Measurements from ENCODE around the gene KIAA0513.
A peak's percentile ranks its signal among the peaks of the same experiment; 100 is the strongest.

Gene KIAA0513

GRCh38 chr16:85002099-85002541 lies 25.5 kb upstream of the KIAA0513 start:
- H3K27me3 ChIP-seq (ENCODE audit: control insufficient read depth in 3 of 3, insufficient read depth in 3 of 3, low read depth in 1 of 3, low read length in 3 of 3) = no peaks in the 10 kb centered on the region
- no peak overlapping the region for H3K4me3 ChIP-seq (ENCODE audit: low read length in 2 of 2)
- no peak overlapping the region for H3K4ac ChIP-seq (ENCODE audit: low read length)
- no peak overlapping the region for H3K18ac ChIP-seq (ENCODE audit: low read length)
- WGBS, 2 donors (ENCODE audit: extremely low coverage in 2 of 2, insufficient read length in 2 of 2, insufficient replicate concordance in 1 of 2) = no CpG with 5 or more reads among the region's 10 CpGs
- no peak overlapping the region for H2BK120ac ChIP-seq (ENCODE audit: low read depth, low read length)
- H4K8ac ChIP-seq (ENCODE audit: low read depth, low read length) = no peak overlapping the region
- no peak overlapping the region for H3K14ac ChIP-seq (ENCODE audit: low read length)
- peaks cover 2% of the 10 kb centered on the region for H3K79me1 ChIP-seq (ENCODE audit: low read depth, low read length)
- H2BK15ac ChIP-seq (ENCODE audit: low read length) = no peak overlapping the region
- no peak overlapping the region for H2BK12ac ChIP-seq (ENCODE audit: low read length)
- no peak overlapping the region for H4K91ac ChIP-seq (ENCODE audit: low read depth, low read length, poor library complexity)
- H3K9me3 ChIP-seq (replicated peaks in 1 of 2; ENCODE audit: control insufficient read depth in 2 of 2, insufficient read depth in 1 of 2, low read depth in 1 of 2, low read length in 2 of 2) = no peaks in the 10 kb centered on the region
- H2AK5ac ChIP-seq (ENCODE audit: low read depth, low read length) = no peak overlapping the region
- peaks cover 5 to 18% of the 10 kb centered on the region in 2 donors for H3K4me1 ChIP-seq (ENCODE audit: control insufficient read depth in 2 of 2, insufficient read depth in 1 of 2, low read depth in 1 of 2, low read length in 2 of 2)
- peaks cover 4 to 18% of the 10 kb centered on the region in 2 donors for H3K36me3 ChIP-seq (replicated peaks in 1 of 2; ENCODE audit: control insufficient read depth in 2 of 2, insufficient read depth in 2 of 2, low read length in 2 of 2)
- DNase-seq (ENCODE audit: low spot score) = no peak
- H3K9ac ChIP-seq (ENCODE audit: low read depth, low read length, poor library complexity) = no peak overlapping the region
- H3K27ac ChIP-seq (replicated peaks; ENCODE audit: low read length) = no peak overlapping the region
- H3K23ac ChIP-seq (ENCODE audit: low read depth, low read length, poor library complexity) = no peak overlapping the region
- no peak overlapping the region for H3K4me2 ChIP-seq (ENCODE audit: insufficient read depth, low read length, poor library complexity, severe bottlenecking)
- H2AFZ ChIP-seq (ENCODE audit: low read length) = no peak overlapping the region
- no peak overlapping the region for H2BK5ac ChIP-seq (ENCODE audit: low read length)

- Histone ChIP-seq H3K23ac (ENCODE audit: low read depth, low read length, poor library complexity) (no peak overlapping the region), H3K18ac (ENCODE audit: low read length) (no peak overlapping the region), H2BK12ac (ENCODE audit: low read length) (no peak overlapping the region), H2BK120ac (ENCODE audit: low read depth, low read length) (no peak overlapping the region), H2BK15ac (ENCODE audit: low read length) (no peak overlapping the region), H3K4ac (ENCODE audit: low read length) (no peak overlapping the region), H3K9me3 (replicated peaks in 1 of 2; ENCODE audit: control insufficient read depth in 2 of 2, insufficient read depth in 1 of 2, low read depth in 1 of 2, low read length in 2 of 2) (no peaks in the 10 kb centered on the region), H3K27ac (replicated peaks; ENCODE audit: low read length) (no peak overlapping the region), H4K91ac (ENCODE audit: low read depth, low read length, poor library complexity) (no peak overlapping the region), H2AK5ac (ENCODE audit: low read depth, low read length) (no peak overlapping the region), H2BK5ac (ENCODE audit: low read length) (no peak overlapping the region), H3K14ac (ENCODE audit: low read length) (no peak overlapping the region), H3K4me2 (ENCODE audit: insufficient read depth, low read length, poor library complexity, severe bottlenecking) (no peak overlapping the region), H4K8ac (ENCODE audit: low read depth, low read length) (no peak overlapping the region), H3K9ac (ENCODE audit: low read depth, low read length, poor library complexity) (no peak overlapping the region), H3K4me1 (ENCODE audit: control insufficient read depth in 2 of 2, insufficient read depth in 1 of 2, low read depth in 1 of 2, low read length in 2 of 2) (peaks cover 5 to 18% of the 10 kb centered on the region in 2 donors), H3K4me3 (ENCODE audit: low read length in 2 of 2) (no peak overlapping the region), H2AFZ (ENCODE audit: low read length) (no peak overlapping the region), H3K27me3 (ENCODE audit: control insufficient read depth in 3 of 3, insufficient read depth in 3 of 3, low read depth in 1 of 3, low read length in 3 of 3) (no peaks in the 10 kb centered on the region), H3K36me3 (replicated peaks in 1 of 2; ENCODE audit: control insufficient read depth in 2 of 2, insufficient read depth in 2 of 2, low read length in 2 of 2) (peaks cover 4 to 21% of the 10 kb centered on the region in 2 donors), H3K79me1 (ENCODE audit: low read depth, low read length) (peaks cover 2% of the 10 kb centered on the region)
- DNase-seq (ENCODE audit: low spot score) = no peak
- WGBS, 2 donors (ENCODE audit: extremely low coverage in 2 of 2, insufficient read length in 2 of 2, insufficient replicate concordance in 1 of 2) = 100% methylated on average over 3 of the region's 12 CpGs; no CpG with 5 or more reads in 1 of the 2 donors
These were observed 25.0 kb upstream of the KIAA0513 start for GRCh38 chr16:85002608-85003007.

- H4K8ac ChIP-seq (ENCODE audit: low read depth, low read length) = no peak overlapping the region
- H3K27ac ChIP-seq (replicated peaks; ENCODE audit: low read length) = no peak overlapping the region
- no CpG with 5 or more reads among the region's 13 CpGs for WGBS, 2 donors (ENCODE audit: extremely low coverage in 2 of 2, insufficient read length in 2 of 2, insufficient replicate concordance in 1 of 2)
These were observed 24.5 kb upstream of the KIAA0513 start for GRCh38 chr16:85003076-85003475.

GRCh38 chr16:85003725-85004586 lies 23.6 kb upstream of the KIAA0513 start:
- no peak overlapping the region for H3K27ac ChIP-seq (replicated peaks; ENCODE audit: low read length)
- no peaks in the 10 kb centered on the region for H3K9me3 ChIP-seq (replicated peaks in 1 of 2; ENCODE audit: control insufficient read depth in 2 of 2, insufficient read depth in 1 of 2, low read depth in 1 of 2, low read length in 2 of 2)
- H3K14ac ChIP-seq (ENCODE audit: low read length) = no peak overlapping the region
- peaks cover 2% of the 10 kb centered on the region for H3K79me1 ChIP-seq (ENCODE audit: low read depth, low read length)
- no peak overlapping the region for H3K18ac ChIP-seq (ENCODE audit: low read length)
- no CpG with 5 or more reads among the region's 16 CpGs for WGBS, 2 donors (ENCODE audit: extremely low coverage in 2 of 2, insufficient read length in 2 of 2, insufficient replicate concordance in 1 of 2)
- H2AK5ac ChIP-seq (ENCODE audit: low read depth, low read length) = no peak overlapping the region
- H4K91ac ChIP-seq (ENCODE audit: low read depth, low read length, poor library complexity) = no peak overlapping the region
- no peak overlapping the region for H2BK15ac ChIP-seq (ENCODE audit: low read length)
- H3K4me2 ChIP-seq (ENCODE audit: insufficient read depth, low read length, poor library complexity, severe bottlenecking) = no peak overlapping the region
- H3K27me3 ChIP-seq (ENCODE audit: control insufficient read depth in 3 of 3, insufficient read depth in 3 of 3, low read depth in 1 of 3, low read length in 3 of 3) = no peaks in the 10 kb centered on the region
- no peak for DNase-seq (ENCODE audit: low spot score)
- H3K9ac ChIP-seq (ENCODE audit: low read depth, low read length, poor library complexity) = no peak overlapping the region
- peak overlapping the region; percentile 34 for H3K23ac ChIP-seq (ENCODE audit: low read depth, low read length, poor library complexity)
- no peak overlapping the region for H3K4ac ChIP-seq (ENCODE audit: low read length)
- H2BK5ac ChIP-seq (ENCODE audit: low read length) = no peak overlapping the region
- H3K4me1 ChIP-seq (ENCODE audit: control insufficient read depth in 2 of 2, insufficient read depth in 1 of 2, low read depth in 1 of 2, low read length in 2 of 2) = peaks cover 5 to 18% of the 10 kb centered on the region in 2 donors
- H2AFZ ChIP-seq (ENCODE audit: low read length) = no peak overlapping the region
- no peak overlapping the region for H2BK120ac ChIP-seq (ENCODE audit: low read depth, low read length)
- no peak overlapping the region for H2BK12ac ChIP-seq (ENCODE audit: low read length)
- H3K36me3 ChIP-seq (replicated peaks in 1 of 2; ENCODE audit: control insufficient read depth in 2 of 2, insufficient read depth in 2 of 2, low read length in 2 of 2) = peaks cover 4 to 29% of the 10 kb centered on the region in 2 donors
- no peak overlapping the region for H4K8ac ChIP-seq (ENCODE audit: low read depth, low read length)
- H3K4me3 ChIP-seq (ENCODE audit: low read length in 2 of 2) = no peak overlapping the region

More at GRCh38 chr16:85003076-85003475, 24.5 kb upstream of the KIAA0513 start:
- Histone ChIP-seq H2BK5ac (ENCODE audit: low read length) (no peak overlapping the region), H3K36me3 (replicated peaks in 1 of 2; ENCODE audit: control insufficient read depth in 2 of 2, insufficient read depth in 2 of 2, low read length in 2 of 2) (peaks cover 4 to 25% of the 10 kb centered on the region in 2 donors), H3K18ac (ENCODE audit: low read length) (peak overlapping the region; percentile 12), H3K79me1 (ENCODE audit: low read depth, low read length) (peaks cover 2% of the 10 kb centered on the region), H3K4ac (ENCODE audit: low read length) (no peak overlapping the region), H2BK15ac (ENCODE audit: low read length) (no peak overlapping the region), H2AK5ac (ENCODE audit: low read depth, low read length) (no peak overlapping the region), H3K27me3 (ENCODE audit: control insufficient read depth in 3 of 3, insufficient read depth in 3 of 3, low read depth in 1 of 3, low read length in 3 of 3) (no peaks in the 10 kb centered on the region), H3K4me3 (ENCODE audit: low read length in 2 of 2) (no peak overlapping the region), H3K4me2 (ENCODE audit: insufficient read depth, low read length, poor library complexity, severe bottlenecking) (no peak overlapping the region), H2BK12ac (ENCODE audit: low read length) (no peak overlapping the region), H2BK120ac (ENCODE audit: low read depth, low read length) (no peak overlapping the region), H2AFZ (ENCODE audit: low read length) (no peak overlapping the region), H4K91ac (ENCODE audit: low read depth, low read length, poor library complexity) (no peak overlapping the region), H3K14ac (ENCODE audit: low read length) (no peak overlapping the region), H3K23ac (ENCODE audit: low read depth, low read length, poor library complexity) (no peak overlapping the region), H3K4me1 (ENCODE audit: control insufficient read depth in 2 of 2, insufficient read depth in 1 of 2, low read depth in 1 of 2, low read length in 2 of 2) (peaks cover 5 to 18% of the 10 kb centered on the region in 2 donors), H3K9me3 (replicated peaks in 1 of 2; ENCODE audit: control insufficient read depth in 2 of 2, insufficient read depth in 1 of 2, low read depth in 1 of 2, low read length in 2 of 2) (no peaks in the 10 kb centered on the region), H3K9ac (ENCODE audit: low read depth, low read length, poor library complexity) (no peak overlapping the region)
- no peak for DNase-seq (ENCODE audit: low spot score)
